NCI-H526 treated with DMSO at 0.1 percent for 48 hours (cell line): ENCODE results near the gene SNCA.

Experiments
- DNase-seq: peaks from one replicate; lab custom pipeline; 2025; lab: John Stamatoyannopoulos, UW

Gene SNCA

GRCh38 chr4:89814362-89814761 is 22.6 kb downstream of the SNCA start:
- no peak for DNase-seq

- DNase-seq = no peak
Observed at GRCh38 chr4:89813197-89813596, 23.8 kb downstream of the SNCA start.

GRCh38 chr4:89807441-89808140 is 29.4 kb downstream of the SNCA start:
- no peak for DNase-seq

DNA sequence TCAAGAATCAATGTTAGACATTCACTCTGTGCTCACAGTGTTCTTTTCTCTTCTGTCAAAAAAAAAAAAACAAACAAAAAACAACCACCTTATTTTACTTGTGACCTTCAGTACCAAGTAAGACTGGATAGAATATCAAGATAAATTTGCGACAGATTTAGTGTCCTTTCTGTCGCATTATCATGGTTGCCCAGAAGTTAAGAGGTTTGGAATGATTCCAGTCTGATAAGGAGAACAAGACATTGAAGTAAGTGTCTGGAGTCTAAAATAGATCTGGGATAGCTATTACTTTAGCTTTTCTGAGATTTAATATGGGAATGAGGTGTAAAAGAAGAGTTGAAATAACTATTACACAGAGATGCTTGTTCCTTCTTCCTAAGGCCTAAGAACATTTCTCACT is 31.7 kb downstream of the SNCA start:
- no peak for DNase-seq

DNA sequence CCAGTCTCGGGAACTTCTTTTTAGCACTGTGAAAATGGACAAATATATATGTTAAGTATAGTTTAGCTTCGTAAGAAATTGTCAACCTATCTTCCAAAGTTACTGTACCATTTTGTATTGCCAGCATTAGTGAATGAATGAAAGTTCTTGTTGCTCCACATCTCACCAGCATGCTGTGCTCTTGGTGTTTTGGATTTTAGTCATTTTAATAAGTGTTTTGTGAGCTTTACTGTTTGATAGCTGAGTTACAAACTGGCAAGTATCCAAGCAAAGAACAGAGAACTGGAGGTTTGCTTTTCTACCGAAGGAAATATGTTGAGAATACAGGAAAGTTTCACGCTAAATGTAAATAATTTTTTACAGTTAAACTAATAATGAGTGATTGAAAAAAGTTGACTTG is 33.0 kb downstream of the SNCA start:
- no peak for DNase-seq

DNA sequence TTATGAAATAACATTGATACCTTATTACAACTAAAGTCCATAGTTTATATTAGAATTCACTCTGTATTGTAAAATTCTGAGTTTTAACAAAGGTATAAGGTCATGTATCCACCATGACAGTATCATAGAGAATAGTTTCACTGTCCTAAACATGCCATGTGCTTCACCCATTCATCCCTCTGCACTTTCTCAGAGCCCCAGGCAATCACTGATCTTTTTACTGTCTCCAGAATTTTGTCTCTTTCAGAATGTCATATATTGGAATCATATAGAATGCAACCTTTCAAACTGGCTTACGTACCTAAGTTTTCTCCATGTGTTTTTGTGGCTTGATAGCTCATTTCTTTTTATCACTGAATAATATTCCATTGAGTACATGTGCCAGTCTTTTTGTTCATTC is 33.9 kb downstream of the SNCA start:
- DNase-seq = no peak

DNA sequence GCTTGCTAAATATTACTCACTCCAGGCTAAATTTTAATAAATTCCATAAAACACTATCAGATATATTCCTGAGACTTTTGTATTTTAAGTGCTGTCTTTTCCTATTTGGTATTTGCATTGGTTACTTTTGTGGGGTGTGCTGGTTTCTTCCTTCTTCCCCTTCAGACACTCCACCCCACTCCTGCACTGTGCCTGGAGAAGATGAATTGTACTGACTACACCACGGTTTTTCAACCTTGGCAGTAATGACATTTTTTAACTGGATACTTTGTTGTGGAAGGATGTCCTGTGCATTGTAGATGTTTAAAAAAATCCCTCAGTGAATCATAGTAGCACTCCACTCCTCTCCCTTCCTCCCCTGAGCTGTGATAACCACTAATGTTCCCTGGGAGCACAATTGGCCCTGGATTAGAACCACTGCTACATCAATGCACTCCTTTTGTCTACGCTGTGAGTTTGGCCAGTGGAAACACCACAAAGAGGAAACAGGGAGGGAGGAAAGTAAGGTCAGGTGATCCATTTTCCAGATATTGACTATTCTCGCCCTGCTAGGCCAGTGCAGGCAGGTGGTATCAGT is 36.3 kb downstream of the SNCA start:
- DNase-seq = no peak

DNA sequence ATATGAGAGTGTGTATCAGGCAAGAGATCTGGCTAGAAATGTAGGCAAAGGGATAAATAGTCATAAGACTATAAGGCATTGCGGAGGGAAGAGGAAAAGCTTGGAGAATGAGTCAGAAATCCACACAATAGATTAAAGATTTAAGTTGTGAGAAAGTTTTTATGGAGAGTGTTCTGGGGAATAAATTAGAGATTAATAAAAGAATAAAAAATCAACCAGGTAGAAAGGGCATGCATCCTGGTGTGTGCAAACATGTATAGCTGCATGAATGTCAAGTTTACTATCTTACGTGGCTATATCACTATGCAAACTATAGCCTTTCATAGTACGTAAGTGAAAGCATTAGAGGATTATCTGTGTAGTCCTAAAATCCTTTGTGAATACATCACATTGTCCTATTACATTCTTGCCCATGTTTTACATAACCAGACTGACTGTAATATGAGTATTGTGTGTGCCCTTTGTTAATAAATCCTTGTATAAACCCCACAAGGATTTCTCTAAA is 36.9 kb downstream of the SNCA start:
- DNase-seq = peak; percentile 91

DNA sequence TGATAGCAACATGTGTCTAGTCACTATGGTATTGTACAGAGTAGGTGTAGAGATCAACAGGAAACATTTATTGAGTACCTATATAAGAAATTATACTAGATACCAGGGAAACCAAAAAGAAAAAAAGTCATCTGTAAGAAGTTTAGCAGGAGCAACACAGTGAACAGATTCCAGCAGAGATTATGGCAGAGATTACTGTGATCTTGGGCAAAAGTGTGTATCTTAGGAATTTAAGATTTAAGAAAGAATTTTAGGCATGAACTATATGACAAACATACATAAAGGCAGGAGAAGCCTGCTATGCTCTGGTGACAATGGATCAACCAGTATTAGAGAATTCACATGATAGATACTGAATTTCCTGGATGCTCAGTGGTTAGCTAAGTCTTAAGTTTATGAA is 37.9 kb downstream of the SNCA start:
- no peak for DNase-seq

DNA sequence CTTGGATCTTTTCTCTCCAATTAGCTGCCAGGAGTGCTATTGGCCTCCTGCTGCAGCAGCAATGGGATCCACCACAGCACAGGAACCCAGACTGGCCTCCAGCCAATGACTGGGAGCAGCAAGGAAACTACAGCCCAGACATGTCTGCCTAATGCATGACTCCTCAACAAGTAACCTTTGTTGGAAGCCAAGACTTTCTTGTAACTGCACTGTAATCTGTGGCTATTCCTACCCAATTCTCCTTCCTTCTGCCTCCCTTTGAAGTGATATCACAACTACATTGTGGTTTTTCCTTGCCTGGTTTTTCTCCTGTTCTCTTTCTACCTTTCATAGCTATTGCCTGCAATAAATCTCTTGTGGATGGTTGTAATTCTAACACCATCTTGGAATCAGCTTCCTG is 39.8 kb downstream of the SNCA start:
- no peak for DNase-seq

DNA sequence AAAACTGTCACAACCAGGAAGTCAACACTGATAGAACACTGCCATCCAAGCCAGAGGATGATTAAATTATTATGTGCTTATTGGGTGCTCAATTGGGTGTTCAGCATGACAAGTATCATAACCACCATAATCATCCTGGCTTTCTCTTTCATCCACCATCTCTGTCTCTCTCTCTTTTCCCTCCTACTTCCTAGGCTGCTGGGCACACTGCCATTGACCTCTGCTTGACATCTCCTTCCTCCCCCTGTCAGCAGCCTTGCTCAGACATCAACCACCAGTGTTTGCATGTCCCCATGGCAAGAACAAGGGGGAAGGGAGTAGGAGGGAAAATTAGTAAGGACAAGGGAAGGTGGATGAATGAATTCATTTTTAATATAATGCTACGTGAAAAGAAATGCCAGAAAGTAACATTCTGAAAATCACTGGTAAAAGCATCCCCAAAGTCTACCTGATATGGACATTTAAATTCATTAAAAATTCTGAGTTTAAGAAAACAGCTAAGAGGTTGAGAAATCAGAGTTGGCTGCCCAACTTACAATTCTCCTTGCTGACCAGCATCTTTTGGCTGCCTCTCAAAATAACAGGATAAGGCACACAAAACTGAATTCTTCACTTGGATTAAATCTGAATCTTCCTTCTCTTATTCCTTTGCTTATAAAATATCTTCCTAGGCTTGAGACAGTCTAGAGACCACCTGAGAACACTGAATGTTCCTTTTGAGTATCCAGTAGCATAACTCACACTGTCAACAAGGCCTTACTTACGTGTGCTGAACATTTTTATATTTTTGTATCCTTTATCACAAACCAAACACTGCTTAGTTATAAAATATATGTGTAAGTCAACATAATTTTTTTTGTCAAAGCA is 48.5 kb downstream of the SNCA start:
- no peak for DNase-seq

GRCh38 chr4:89784686-89785231 is 52.2 kb downstream of the SNCA start:
- no peak for DNase-seq

DNA sequence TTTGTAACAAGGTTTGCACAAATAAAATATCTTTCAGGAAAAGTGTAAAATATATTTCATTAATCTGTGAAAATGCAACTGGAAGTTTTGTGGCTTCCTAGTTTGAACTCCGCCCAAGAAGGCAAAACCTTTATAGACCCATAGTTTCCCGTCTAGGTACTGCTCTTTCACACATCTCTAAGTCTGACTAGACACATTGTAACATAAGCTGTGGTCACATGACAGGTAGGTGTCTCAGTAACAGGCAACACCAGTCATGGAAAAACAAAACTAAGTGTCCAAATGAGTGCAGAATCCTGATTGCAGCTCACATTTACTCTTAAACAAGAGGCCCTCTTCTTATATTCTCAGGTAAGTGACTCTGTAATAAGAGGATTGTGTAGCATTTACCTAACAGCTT is 55.6 kb downstream of the SNCA start:
- no peak for DNase-seq

DNA sequence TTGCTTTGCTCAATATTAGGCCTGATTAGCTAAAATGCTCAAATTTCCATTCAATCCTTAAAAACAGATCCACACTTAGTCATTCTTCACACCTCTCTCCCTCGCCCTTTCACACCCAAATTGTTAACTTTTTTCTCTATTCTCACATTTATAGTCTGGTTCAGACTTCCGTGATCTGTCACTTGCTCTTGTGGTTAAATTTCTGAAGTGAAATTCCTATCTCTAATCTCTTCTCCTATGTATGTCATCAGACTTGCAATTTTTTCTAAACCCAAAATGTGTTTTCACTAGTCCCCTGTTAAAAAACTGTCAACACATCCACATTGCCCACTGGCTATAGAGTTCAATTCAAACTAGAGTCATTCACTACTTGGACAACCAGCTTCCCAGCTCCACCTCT is 63.2 kb downstream of the SNCA start:
- no peak for DNase-seq

DNA sequence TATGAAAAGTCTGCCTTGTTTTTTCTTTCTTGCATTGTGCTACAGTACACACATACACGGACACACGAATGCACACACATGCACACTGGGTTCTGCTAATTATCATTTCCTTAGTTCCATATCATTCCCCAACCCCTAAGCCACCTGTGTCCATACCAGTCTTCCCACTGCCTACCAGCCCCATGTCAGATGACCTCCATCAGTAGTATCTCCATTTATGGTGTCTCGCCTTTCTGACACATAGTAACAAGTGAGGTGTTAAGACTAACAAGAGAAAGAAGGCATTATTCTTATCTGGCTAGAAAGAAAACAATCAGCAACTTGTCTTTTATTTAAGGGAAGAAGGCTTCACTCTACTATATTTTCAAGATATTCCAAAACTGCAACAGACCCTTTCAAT is 67.1 kb downstream of the SNCA start:
- DNase-seq = no peak

DNA sequence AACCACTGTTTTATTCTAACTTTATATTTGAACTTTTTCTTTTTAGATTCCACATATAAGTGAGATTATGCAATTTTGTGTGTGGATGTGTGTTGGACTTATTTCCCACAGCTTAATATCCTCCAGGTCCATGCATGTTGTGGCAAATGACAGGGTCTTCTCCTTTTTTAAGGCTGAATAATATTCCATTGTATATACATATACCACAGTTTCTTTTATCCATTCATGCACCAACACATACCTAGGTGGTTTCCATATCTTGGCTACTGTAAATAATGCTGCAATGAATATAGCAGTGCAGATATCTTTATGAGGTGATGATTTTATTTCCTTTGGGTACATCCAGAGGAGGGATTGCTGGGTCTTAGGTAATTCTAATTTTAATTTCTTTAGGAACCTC is 69.0 kb downstream of the SNCA start:
- no peak for DNase-seq

DNA sequence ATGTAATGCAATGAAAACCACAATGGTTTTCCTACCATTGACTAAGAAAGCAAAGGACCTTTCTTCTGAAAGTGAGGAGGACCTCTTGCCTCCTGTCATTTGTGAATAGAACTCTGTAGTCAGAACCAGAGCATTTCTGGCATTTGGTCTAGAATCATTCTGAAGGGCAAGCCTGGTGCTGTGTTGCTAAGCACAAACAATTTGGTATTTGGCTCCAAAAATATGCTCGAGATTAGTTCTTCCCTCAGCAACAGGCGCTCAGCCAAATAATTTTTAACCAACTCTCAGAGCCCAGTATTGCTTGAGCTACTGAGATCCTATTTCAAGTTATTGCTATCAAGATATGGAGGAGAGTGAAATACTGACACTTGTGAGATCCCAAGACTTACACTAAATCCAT is 71.0 kb downstream of the SNCA start:
- DNase-seq = no peak

- no peak for DNase-seq
Observed at GRCh38 chr4:89765528-89765927, 71.4 kb downstream of the SNCA start.

GRCh38 chr4:89762311-89762710 is 74.7 kb downstream of the SNCA start:
- DNase-seq = no peak

GRCh38 chr4:89759426-89759825 is 77.5 kb downstream of the SNCA start:
- no peak for DNase-seq

- DNase-seq = peak; percentile 42
Observed at GRCh38 chr4:89757154-89757719, 79.7 kb downstream of the SNCA start.

DNA sequence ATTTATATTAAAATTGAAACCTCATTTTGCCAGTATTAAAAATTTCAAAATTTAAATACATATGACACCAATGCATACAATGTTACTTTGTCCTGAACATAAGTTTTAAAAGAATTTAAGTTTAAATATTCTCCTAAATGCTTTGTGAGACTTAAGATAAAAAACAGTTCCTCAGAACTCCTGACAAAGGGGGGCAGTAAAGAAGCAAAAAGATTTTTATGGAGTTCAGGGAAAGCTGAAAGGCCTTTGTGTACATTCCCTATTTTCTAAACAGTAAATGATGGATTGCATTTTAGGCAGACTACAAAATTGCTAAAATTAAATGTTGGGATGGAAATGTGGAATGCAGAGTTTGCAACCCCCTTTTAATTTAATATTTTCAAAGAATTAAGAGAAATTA is 81.7 kb downstream of the SNCA start:
- DNase-seq = no peak
